Jurkat, Clone E6-1 (cell line): ENCODE results near the gene STAB1.
"Not testable (repeated sequence)": the region's sequence is repeated elsewhere in the genome, so short reads cannot be mapped to it uniquely, and the experiment has no call there.

Source experiments
- DNase-seq: peaks from one replicate; pipeline ENCODE4 v3.0.0-alpha.2; 2011; ENCODE audit warnings: low read depth, low spot score
- H3K4me3 ChIP-seq: 2 replicates; pipeline ENCODE4 v1.5.1; 2011; ENCODE audit warnings: mild to moderate bottlenecking, low read length, control low read depth, moderate library complexity

The STAB1 gene

GRCh38 chr3:52517796-52518722 lies 22.9 kb downstream of the STAB1 start:
- H3K4me3 ChIP-seq, result no peak overlapping the region
- no peak for DNase-seq

GRCh38 chr3:52518723-52519444 lies 23.7 kb downstream of the STAB1 start:
- DNase-seq, result no peak
- no peak overlapping the region for H3K4me3 ChIP-seq

GRCh38 chr3:52519445-52520140 lies 24.5 kb downstream of the STAB1 start:
- no peak overlapping the region for H3K4me3 ChIP-seq
- DNase-seq, result no peak

GRCh38 chr3:52520141-52520667 lies 25.1 kb downstream of the STAB1 start:
- H3K4me3 ChIP-seq, result no peak overlapping the region
- DNase-seq, result no peak

- H3K4me3 ChIP-seq, result no peak overlapping the region
- no peak for DNase-seq
These were observed 25.8 kb downstream of the STAB1 start for GRCh38 chr3:52520716-52521487.

GRCh38 chr3:52521488-52521824 lies 26.3 kb downstream of the STAB1 start:
- DNase-seq, result no peak
- H3K4me3 ChIP-seq, result no peak overlapping the region

- no peak for DNase-seq
- H3K4me3 ChIP-seq, result no peak overlapping the region
These were observed 26.9 kb downstream of the STAB1 start for GRCh38 chr3:52521881-52522650.

- no peak overlapping the region for H3K4me3 ChIP-seq
- no peak for DNase-seq
These were observed 27.6 kb downstream of the STAB1 start for GRCh38 chr3:52522651-52523251.

- no peak for DNase-seq
- no peak overlapping the region for H3K4me3 ChIP-seq
These were observed 28.5 kb downstream of the STAB1 start for GRCh38 chr3:52523386-52524257.

GRCh38 chr3:52524258-52524751 lies 29.2 kb downstream of the STAB1 start:
- DNase-seq, result no peak
- no peak overlapping the region for H3K4me3 ChIP-seq

- no peak for DNase-seq
- H3K4me3 ChIP-seq, result no peak overlapping the region
These were observed 29.9 kb downstream of the STAB1 start for GRCh38 chr3:52524752-52525679.

GRCh38 chr3:52525680-52526561 lies 30.8 kb downstream of the STAB1 start:
- H3K4me3 ChIP-seq, result no peak overlapping the region
- DNase-seq, result no peak

GRCh38 chr3:52526671-52527038 lies 31.5 kb downstream of the STAB1 start:
- not testable (repeated sequence) for DNase-seq, H3K4me3 ChIP-seq

- DNase-seq, result no peak
- no peak overlapping the region for H3K4me3 ChIP-seq
These were observed 32.0 kb downstream of the STAB1 start for GRCh38 chr3:52527039-52527731.
